Measurements from ENCODE around the gene SCUBE1.

- TF ChIP-seq CTCF (IDR thresholded peaks at IDR 0.05; ENCODE audit: low read length) (no peak), EZH2 (IDR thresholded peaks at IDR 0.05; ENCODE audit: borderline replicate concordance, low read length) (no peak)
Measured at GRCh38 chr22:43242627-43243026, 100.5 kb downstream of the SCUBE1 start.

Data from OCI-LY1 (cell line).